Measurements from ENCODE around the gene FGFR3.
A peak's percentile ranks its signal among the peaks of the same experiment; 100 is the strongest.

The FGFR3 gene

GRCh38 chr4:1761130-1761689, 31.9 kb upstream of the FGFR3 start:
- Mint-ChIP-seq H3K27ac (no peak overlapping the region), H3K27me3 (peaks cover 15% of the 10 kb centered on the region), H3K9me3 (no peaks in the 10 kb centered on the region), H3K36me3 (ENCODE audit: low read depth) (no peaks in the 10 kb centered on the region), H3K4me3 (no peak overlapping the region), H3K4me1 (peaks cover 2% of the 10 kb centered on the region)
- ATAC-seq (no peak), DNase-seq (no peak)

GRCh38 chr4:1762264-1763010, 30.7 kb upstream of the FGFR3 start:
- ATAC-seq (no peak), DNase-seq (no peak)
- Mint-ChIP-seq H3K27me3 (peaks cover 15% of the 10 kb centered on the region), H3K36me3 (ENCODE audit: low read depth) (no peaks in the 10 kb centered on the region), H3K4me1 (peaks cover 2% of the 10 kb centered on the region), H3K4me3 (no peak overlapping the region), H3K27ac (no peak overlapping the region), H3K9me3 (no peaks in the 10 kb centered on the region)

GRCh38 chr4:1763070-1763549, 30.0 kb upstream of the FGFR3 start:
- Mint-ChIP-seq H3K4me1 (peaks cover 2% of the 10 kb centered on the region), H3K27ac (no peak overlapping the region), H3K9me3 (no peaks in the 10 kb centered on the region), H3K4me3 (no peak overlapping the region), H3K36me3 (ENCODE audit: low read depth) (no peaks in the 10 kb centered on the region), H3K27me3 (peaks cover 18% of the 10 kb centered on the region)
- ATAC-seq (no peak), DNase-seq (no peak)

GRCh38 chr4:1763550-1764080, 29.5 kb upstream of the FGFR3 start:
- no peaks in the 10 kb centered on the region for H3K9me3 Mint-ChIP-seq
- no peak overlapping the region for H3K27ac Mint-ChIP-seq
- peaks cover 3% of the 10 kb centered on the region for H3K4me1 Mint-ChIP-seq
- no peak for DNase-seq
- peaks cover 21% of the 10 kb centered on the region for H3K27me3 Mint-ChIP-seq
- no peak overlapping the region for H3K4me3 Mint-ChIP-seq
- ATAC-seq, result no peak
- no peaks in the 10 kb centered on the region for H3K36me3 Mint-ChIP-seq (ENCODE audit: low read depth)

- Mint-ChIP-seq H3K9me3 (no peaks in the 10 kb centered on the region), H3K27ac (no peak overlapping the region), H3K27me3 (peaks cover 21% of the 10 kb centered on the region), H3K4me3 (no peak overlapping the region), H3K4me1 (peaks cover 3% of the 10 kb centered on the region), H3K36me3 (ENCODE audit: low read depth) (no peaks in the 10 kb centered on the region)
- ATAC-seq (no peak), DNase-seq (no peak)
Observed at GRCh38 chr4:1764670-1765069, 28.4 kb upstream of the FGFR3 start.

- ATAC-seq (no peak), DNase-seq (no peak)
- Mint-ChIP-seq H3K36me3 (ENCODE audit: low read depth) (no peaks in the 10 kb centered on the region), H3K27me3 (peaks cover 21% of the 10 kb centered on the region), H3K4me1 (peaks cover 2% of the 10 kb centered on the region), H3K9me3 (no peaks in the 10 kb centered on the region), H3K4me3 (no peak overlapping the region), H3K27ac (no peak overlapping the region)
Observed at GRCh38 chr4:1765409-1766072, 27.6 kb upstream of the FGFR3 start.

GRCh38 chr4:1766106-1767060, 26.7 kb upstream of the FGFR3 start:
- Mint-ChIP-seq H3K36me3 (ENCODE audit: low read depth) (no peaks in the 10 kb centered on the region), H3K27ac (no peak overlapping the region), H3K27me3 (peaks cover 21% of the 10 kb centered on the region), H3K4me3 (no peak overlapping the region), H3K9me3 (no peaks in the 10 kb centered on the region), H3K4me1 (peaks cover 2% of the 10 kb centered on the region)
- DNase-seq (no peak), ATAC-seq (no peak)

- DNase-seq (no peak), ATAC-seq (no peak)
- peaks cover 21% of the 10 kb centered on the region for H3K27me3 Mint-ChIP-seq
- H3K4me3 Mint-ChIP-seq, result no peak overlapping the region
- no peaks in the 10 kb centered on the region for H3K9me3 Mint-ChIP-seq
- H3K4me1 Mint-ChIP-seq, result peaks cover 3% of the 10 kb centered on the region
- H3K36me3 Mint-ChIP-seq (ENCODE audit: low read depth), result no peaks in the 10 kb centered on the region
- H3K27ac Mint-ChIP-seq, result no peak overlapping the region
Observed at GRCh38 chr4:1767061-1767769, 25.9 kb upstream of the FGFR3 start.

GRCh38 chr4:1767770-1768366, 25.2 kb upstream of the FGFR3 start:
- Mint-ChIP-seq H3K4me1 (peaks cover 3% of the 10 kb centered on the region), H3K36me3 (ENCODE audit: low read depth) (no peaks in the 10 kb centered on the region), H3K9me3 (no peaks in the 10 kb centered on the region), H3K4me3 (no peak overlapping the region), H3K27ac (no peak overlapping the region), H3K27me3 (peaks cover 19% of the 10 kb centered on the region)
- DNase-seq (peak; percentile 39), ATAC-seq (no peak)

GRCh38 chr4:1768367-1769034, 24.6 kb upstream of the FGFR3 start:
- ATAC-seq, result no peak
- no peak for DNase-seq
- Mint-ChIP-seq H3K4me1 (peaks cover 3% of the 10 kb centered on the region), H3K27ac (no peak overlapping the region), H3K36me3 (ENCODE audit: low read depth) (no peaks in the 10 kb centered on the region), H3K9me3 (no peaks in the 10 kb centered on the region), H3K27me3 (peaks cover 17% of the 10 kb centered on the region), H3K4me3 (no peak overlapping the region)

GRCh38 chr4:1769692-1770091, 23.4 kb upstream of the FGFR3 start:
- H3K27ac Mint-ChIP-seq, result no peak overlapping the region
- H3K4me1 Mint-ChIP-seq, result peaks cover 3% of the 10 kb centered on the region
- no peak overlapping the region for H3K4me3 Mint-ChIP-seq
- ATAC-seq (no peak), DNase-seq (no peak)
- no peaks in the 10 kb centered on the region for H3K36me3 Mint-ChIP-seq (ENCODE audit: low read depth)
- H3K9me3 Mint-ChIP-seq, result no peaks in the 10 kb centered on the region
- peaks cover 9% of the 10 kb centered on the region for H3K27me3 Mint-ChIP-seq

- Mint-ChIP-seq H3K36me3 (ENCODE audit: low read depth) (no peaks in the 10 kb centered on the region), H3K27me3 (peaks cover 6% of the 10 kb centered on the region), H3K4me1 (peaks cover 3% of the 10 kb centered on the region), H3K27ac (no peak overlapping the region), H3K4me3 (no peak overlapping the region), H3K9me3 (no peaks in the 10 kb centered on the region)
- DNase-seq, result no peak
- no peak for ATAC-seq
Observed at GRCh38 chr4:1770245-1770644, 22.8 kb upstream of the FGFR3 start.

- H3K27ac Mint-ChIP-seq, result no peak overlapping the region
Observed at GRCh38 chr4:1770791-1771231, 22.3 kb upstream of the FGFR3 start.

More at GRCh38 chr4:1770791-1771231, 22.3 kb upstream of the FGFR3 start:
- DNase-seq, result no peak
- Mint-ChIP-seq H3K9me3 (no peaks in the 10 kb centered on the region), H3K4me1 (peaks cover 3% of the 10 kb centered on the region), H3K4me3 (no peak overlapping the region), H3K27me3 (peaks cover 6% of the 10 kb centered on the region), H3K36me3 (ENCODE audit: low read depth) (no peaks in the 10 kb centered on the region)
- no peak for ATAC-seq
